GM12878 (cell line): ENCODE measurements around the gene ASIC2. TPM values are rescaled to one million over a fixed set of nuclear protein-coding genes. Genes with fewer than 3 reads are reported as not detected.

ENCODE experiments used
- ATAC-seq: fragments of 200-7000 bp; cut with Tn5 transposase; 3 replicates; pipeline ENCODE4 v1.9.1; 2020; ENCODE audit warnings: mild to moderate bottlenecking, moderate library complexity
- BruUV-seq: library from RNA; stranded (reverse); fragments of 400-500 nt; replicated peaks from 2 replicates; lab custom pipeline; 2021; lab: Mats Ljungman, UMichigan
- CTCF ChIA-PET: fragments of 300-600 bp; sonication (Branson Sonifier 250); formaldehyde crosslinking; extraction: SDS; loops from one replicate; lab custom pipeline; 2021; ENCODE audit warnings: inconsistent platforms; lab: Yijun Ruan, JAX
- POLR2A ChIA-PET: fragments of 350-600 bp; formaldehyde crosslinking; extraction: SDS; loops from one replicate; lab custom pipeline; 2021; ENCODE audit warnings: inconsistent platforms; lab: Charles Lee
- RAD21 ChIA-PET: fragments of 300-600 bp; sonication (Branson Sonifier 250); formaldehyde crosslinking; loops from one replicate; lab custom pipeline; 2023; ENCODE audit warnings: antibody characterized with exemption; ENCODE audit not compliant: unreplicated experiment; lab: Charles Lee
- SMC1A ChIA-PET: fragments of 300-600 bp; sonication (Branson Sonifier 250); formaldehyde crosslinking; loops from one replicate; lab custom pipeline; 2023; ENCODE audit not compliant: unreplicated experiment, uncharacterized antibody; lab: Charles Lee
- DNase-seq: peaks from one replicate; pipeline ENCODE4 v3.0.0-alpha.2; 2011; ENCODE audit warnings: low read depth, low spot score
- FAIRE-seq: peaks from 3 replicates; lab custom pipeline; 2011; peaks lifted over from hg19 to GRCh38; lab: Jason Lieb, UNC
- H2AFZ ChIP-seq: 2 replicates; pipeline ENCODE4 v1.6.0; 2011; ENCODE audit warnings: low read depth, low read length, control low read depth; ENCODE audit not compliant: control insufficient read depth
- H3K27ac ChIP-seq: 2 replicates; pipeline ENCODE4 v1.5.1; 2011; ENCODE audit warnings: control low read depth; ENCODE audit not compliant: control insufficient read depth, insufficient read depth
- H3K27me3 ChIP-seq, 2 experiments: replicated peaks in 1 of 2; 2 replicates each; pipeline versions ENCODE4 v1.6.0 to v1.6.1; 2011; ENCODE audit warnings: low read length in 1 of 2; ENCODE audit not compliant: control insufficient read depth in 2 of 2, insufficient read depth in 2 of 2
- H3K36me3 ChIP-seq, 2 experiments: 2 replicates each; pipeline ENCODE4 v1.5.1; 2011; ENCODE audit warnings: low read length in 1 of 2; ENCODE audit not compliant: control insufficient read depth in 2 of 2, insufficient read depth in 2 of 2
- H3K4me1 ChIP-seq: 2 replicates; pipeline ENCODE4 v1.6.1; 2011; ENCODE audit warnings: mild to moderate bottlenecking, low read length, moderate library complexity, mixed read lengths; ENCODE audit not compliant: control insufficient read depth, insufficient read depth
- H3K4me2 ChIP-seq: 2 replicates; pipeline ENCODE4 v1.6.0; 2011; ENCODE audit warnings: control low read depth; ENCODE audit not compliant: control insufficient read depth, insufficient read depth
- H3K4me3 ChIP-seq: fragments of 200-600 bp; sonication (generic); 2 replicates; pipeline ENCODE4 v1.5.1; 2016
- H3K79me2 ChIP-seq: 2 replicates; pipeline ENCODE4 v1.6.0; 2011; ENCODE audit warnings: low read length; ENCODE audit not compliant: control insufficient read depth, insufficient read depth
- H3K9ac ChIP-seq: 2 replicates; pipeline ENCODE4 v1.8.0; 2011; ENCODE audit warnings: low read length, control low read depth, mixed read lengths; ENCODE audit not compliant: control insufficient read depth, insufficient read depth
- H3K9me3 ChIP-seq: replicated peaks from 3 replicates; pipeline ENCODE4 v1.5.1; 2011; ENCODE audit warnings: mild to moderate bottlenecking, low read length; ENCODE audit not compliant: control insufficient read depth, insufficient read depth
- H4K20me1 ChIP-seq: 2 replicates; pipeline ENCODE4 v1.6.0; 2011; ENCODE audit not compliant: control insufficient read depth, insufficient read depth
- E2F4 ChIP-seq: IDR thresholded peaks from 2 replicates; pipeline ENCODE4 v1.6.1; 2012; ENCODE audit warnings: low read depth, low read length, improper control_type of control experiment
- ESRRA ChIP-seq: IDR thresholded peaks from 2 replicates; pipeline ENCODE4 v1.6.1; 2012; ENCODE audit warnings: mild to moderate bottlenecking, low read length, improper control_type of control experiment
- MEF2A ChIP-seq: IDR thresholded peaks from 2 replicates; pipeline ENCODE4 v1.6.1; 2011; ENCODE audit warnings: low read depth, mild to moderate bottlenecking, low read length, moderate library complexity; ENCODE audit not compliant: insufficient read depth
- MEF2B ChIP-seq: fragments of 450-650 bp; IDR thresholded peaks from 2 replicates; pipeline ENCODE4 v1.6.1; 2018; ENCODE audit warnings: mild to moderate bottlenecking, moderate library complexity; ENCODE audit not compliant: partially characterized antibody, poor library complexity, severe bottlenecking
- NFXL1 ChIP-seq: fragments of 450-650 bp; IDR thresholded peaks from 2 replicates; pipeline ENCODE4 v1.6.1; 2017; ENCODE audit warnings: antibody characterized with exemption, mild to moderate bottlenecking, borderline replicate concordance
- NFYB ChIP-seq: IDR thresholded peaks from 2 replicates; pipeline ENCODE4 v1.6.1; 2011; ENCODE audit warnings: low read depth, mild to moderate bottlenecking, low read length, improper control_type of control experiment, moderate library complexity; ENCODE audit not compliant: insufficient read depth
- RB1 ChIP-seq: fragments of 450-650 bp; formaldehyde crosslinking; IDR thresholded peaks from 2 replicates; pipeline ENCODE4 v1.6.1; 2017; ENCODE audit warnings: mild to moderate bottlenecking, borderline replicate concordance
- SIN3A ChIP-seq: IDR thresholded peaks from 2 replicates; pipeline ENCODE4 v1.6.1; 2012; ENCODE audit warnings: low read depth, low read length, improper control_type of control experiment
- TCF3 ChIP-seq: IDR thresholded peaks from 2 replicates; pipeline ENCODE4 v1.6.1; 2012; ENCODE audit warnings: low read depth, mild to moderate bottlenecking, low read length, borderline replicate concordance; ENCODE audit not compliant: insufficient read depth
- ZBTB33 ChIP-seq: fragments of 450-650 bp; IDR thresholded peaks from 2 replicates; pipeline ENCODE4 v1.6.1; 2017; ENCODE audit warnings: mild to moderate bottlenecking
- ZNF24 ChIP-seq: fragments of 450-650 bp; IDR thresholded peaks from 2 replicates; pipeline ENCODE4 v1.6.1; 2017; ENCODE audit warnings: antibody characterized with exemption, mild to moderate bottlenecking
- whole genome bisulfite sequencing: methylation state at CpG from one replicate; pipeline ENCODE4 v1.1.6; 2016; ENCODE audit warnings: low lambda C conversion rate; ENCODE audit not compliant: insufficient replicate concordance, insufficient coverage; ENCODE audit errors: missing lambda C conversion rate; 5-methylcytosine and 5-hydroxymethylcytosine counted together
- in situ Hi-C: fragments of 300-500 bp; cut with MboI; formaldehyde crosslinking; loops from 9 replicates; pipeline ENCODE4 v1.14.3; 2018; ENCODE audit warnings: mixed read lengths
- intact Hi-C: fragments of 100-400 bp; cut with micrococcal nuclease; formaldehyde crosslinking; loops from one replicate; pipeline ENCODE4 v1.14.2; 2022; ENCODE audit not compliant: unreplicated experiment
- polyA plus RNA-seq, 11 experiments: library from polyadenylated mRNA; depleted of rRNA in 4 of 11; unstranded in 6 of 11; stranded (reverse) in 5 of 11; fragments of >200 nt; fragmentation: Nextera tagmentation in 4 of 11; fragmentation: Illumina TruSeq in 1 of 11; extraction: Ambion mirVana in 4 of 11; extraction: Trizol in 1 of 11; gene quantifications; 1 replicate in 1 of 11; 2 replicates in 10 of 11; pipeline versions ENCODE4 v1.2.1 to v1.2.3, GENCODE V29; 2011 to 2016; ENCODE audit warnings: inconsistent platforms in 2 of 11, missing spikeins in 2 of 11, low read depth in 1 of 11
- total RNA-seq, 4 experiments: library from RNA; depleted of rRNA in 3 of 4; stranded (reverse); fragments of >200 nt in 3 of 4; fragmentation: Illumina TruSeq in 1 of 4; extraction: Trizol in 1 of 4; gene quantifications; 2 replicates each; pipeline versions ENCODE4 v1.2.1 to v1.2.3, GENCODE V29; 2013 to 2021

The ASIC2 gene
- total and polyA plus RNA-seq, 10 of the 15 experiments (the other 5 are each of a cell fraction or from before 2014, with no cell fraction given), result not detected

DNA sequence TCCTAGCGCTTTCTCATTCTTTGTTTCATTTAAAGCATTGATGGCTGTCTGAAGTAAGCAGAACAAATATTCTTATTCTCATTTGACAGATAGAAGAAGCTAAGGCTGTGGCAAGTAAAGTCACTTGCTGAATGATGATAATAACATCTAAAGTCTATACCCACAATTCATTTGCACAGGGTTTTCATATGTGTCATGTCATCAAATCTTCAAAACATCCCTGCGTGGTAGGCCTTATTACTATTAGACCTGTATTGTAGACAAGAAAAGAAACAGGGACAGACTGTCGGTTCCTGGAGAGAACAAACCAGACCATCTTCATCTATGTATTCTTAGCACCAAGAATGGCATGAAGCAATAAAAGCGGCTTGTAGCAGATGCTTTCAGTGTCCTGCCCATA lies 85.9 kb downstream of the ASIC2 start:
- CTCF ChIA-PET, result no interaction called here
- in situ Hi-C loops, result no loop called here
- DNase-seq (no peak), ATAC-seq (no peak), FAIRE-seq (no peak)
- SMC1A ChIA-PET, result no interaction called here
- RAD21 ChIA-PET, result no interaction called here
- H4K20me1 ChIP-seq, result no peaks in the 10 kb centered on the region
- H3K79me2 ChIP-seq, result no peaks in the 10 kb centered on the region
- no peak overlapping the region for H3K27ac ChIP-seq
- H3K4me2 ChIP-seq, result no peak overlapping the region
- 0 out of 4 replicates have a peak, but pooled peaks cover 0 to 3% of the 10 kb centered on the region in 2 experiments for H3K27me3 ChIP-seq
- POLR2A ChIA-PET, result no interaction called here
- no peak overlapping the region for H3K4me3 ChIP-seq
- 23% methylated on average over 4 of the region's 4 CpGs for WGBS
- intact Hi-C loops, result no loop called here
- TF ChIP-seq SIN3A, result no peak
- no peak for TF ChIP-seq MEF2B
- no peak for TF ChIP-seq ZNF24
- no peak for TF ChIP-seq ZBTB33
- no peak for TF ChIP-seq NFYB
- TF ChIP-seq NFXL1, result no peak
- TF ChIP-seq E2F4, result no peak
- no peak for TF ChIP-seq MEF2A
- no peak for TF ChIP-seq ESRRA
- no peak for TF ChIP-seq TCF3
- no peak for TF ChIP-seq RB1
- H3K9ac ChIP-seq, result no peak overlapping the region
- no peak overlapping the region for H2AFZ ChIP-seq
- BruUV-seq, result no TSS peak
- no peaks in the 10 kb centered on the region for H3K4me1 ChIP-seq
- no peaks in the 10 kb centered on the region for H3K9me3 ChIP-seq
- no peaks in the 10 kb centered on the region for H3K36me3 ChIP-seq
